ENCODE results near the gene HSP90B1. TPM values are rescaled to one million over a fixed set of nuclear protein-coding genes. Genes with fewer than 3 reads are reported as not detected.
A peak's percentile ranks its signal among the peaks of the same experiment; 100 is the strongest.

Gene HSP90B1
- total and polyA plus RNA-seq, 2 donors from 2014 or later: 521 to 806 TPM

GRCh38 chr12:103960616-103961227 lies 30.5 kb downstream of the HSP90B1 start:
- Histone ChIP-seq H3K36me3 (ENCODE audit: control insufficient read depth in 2 of 3, insufficient read depth in 3 of 3, low read length in 3 of 3) (no peaks in the 10 kb centered on the region), H3K27me3 (ENCODE audit: control insufficient read depth, insufficient read depth, low read length) (no peaks in the 10 kb centered on the region), H3K9me3 (ENCODE audit: control insufficient read depth in 2 of 3, insufficient read depth in 1 of 3, low read length in 3 of 3) (no peaks in the 10 kb centered on the region), H3K4me1 (ENCODE audit: control insufficient read depth in 2 of 3, insufficient read depth in 2 of 3, low read depth in 1 of 3, low read length in 3 of 3) (peaks cover 5 to 13% (median 10%) of the 10 kb centered on the region in 3 donors), H3K27ac (ENCODE audit: low read depth in 2 of 2, low read length in 2 of 2) (no peak overlapping the region), H3K4me3 (ENCODE audit: low read length in 3 of 3) (no peak overlapping the region), H3K9ac (ENCODE audit: low read length in 3 of 3) (no peak overlapping the region)
- TF ChIP-seq, protein P1, sequence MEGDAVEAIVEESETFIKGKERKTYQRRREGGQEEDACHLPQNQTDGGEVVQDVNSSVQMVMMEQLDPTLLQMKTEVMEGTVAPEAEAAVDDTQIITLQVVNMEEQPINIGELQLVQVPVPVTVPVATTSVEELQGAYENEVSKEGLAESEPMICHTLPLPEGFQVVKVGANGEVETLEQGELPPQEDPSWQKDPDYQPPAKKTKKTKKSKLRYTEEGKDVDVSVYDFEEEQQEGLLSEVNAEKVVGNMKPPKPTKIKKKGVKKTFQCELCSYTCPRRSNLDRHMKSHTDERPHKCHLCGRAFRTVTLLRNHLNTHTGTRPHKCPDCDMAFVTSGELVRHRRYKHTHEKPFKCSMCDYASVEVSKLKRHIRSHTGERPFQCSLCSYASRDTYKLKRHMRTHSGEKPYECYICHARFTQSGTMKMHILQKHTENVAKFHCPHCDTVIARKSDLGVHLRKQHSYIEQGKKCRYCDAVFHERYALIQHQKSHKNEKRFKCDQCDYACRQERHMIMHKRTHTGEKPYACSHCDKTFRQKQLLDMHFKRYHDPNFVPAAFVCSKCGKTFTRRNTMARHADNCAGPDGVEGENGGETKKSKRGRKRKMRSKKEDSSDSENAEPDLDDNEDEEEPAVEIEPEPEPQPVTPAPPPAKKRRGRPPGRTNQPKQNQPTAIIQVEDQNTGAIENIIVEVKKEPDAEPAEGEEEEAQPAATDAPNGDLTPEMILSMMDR (IDR thresholded peaks at IDR 0.05; ENCODE audit: borderline replicate concordance, extremely low read depth, insufficient read depth): no peak
- FAIRE-seq: no peak
- DNase-seq: no peak
- intact Hi-C loops (cut with DNase I): no loop called here

DNA sequence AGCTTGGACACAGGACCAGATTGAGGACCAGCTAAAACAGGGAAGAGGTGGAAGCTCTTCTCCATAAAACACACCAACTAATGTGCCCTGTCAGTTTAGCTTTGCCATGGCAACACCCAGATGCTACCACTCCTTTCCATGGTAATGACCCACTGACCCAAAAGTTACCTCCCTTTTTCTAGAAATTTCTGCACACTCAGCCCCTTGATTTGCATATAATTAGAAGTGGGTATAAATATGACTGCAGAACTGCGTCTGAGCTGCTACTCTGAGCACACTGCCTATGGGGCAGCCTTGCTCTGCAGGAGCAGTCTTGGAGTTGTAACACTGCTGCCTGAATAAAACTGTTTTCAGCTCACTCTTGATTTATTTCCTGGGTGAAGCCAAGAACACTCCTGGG lies 32.3 kb downstream of the HSP90B1 start:
- Histone ChIP-seq H3K9me3 (ENCODE audit: control insufficient read depth in 2 of 3, insufficient read depth in 1 of 3, low read length in 3 of 3) (no peaks in the 10 kb centered on the region), H3K4me3 (ENCODE audit: low read length in 3 of 3) (no peak overlapping the region), H3K36me3 (ENCODE audit: control insufficient read depth in 2 of 3, insufficient read depth in 3 of 3, low read length in 3 of 3) (no peaks in the 10 kb centered on the region), H3K4me1 (ENCODE audit: control insufficient read depth in 2 of 3, insufficient read depth in 2 of 3, low read depth in 1 of 3, low read length in 3 of 3) (peaks cover 0 to 11% (median 5%) of the 10 kb centered on the region in 3 donors), H3K27me3 (ENCODE audit: control insufficient read depth, insufficient read depth, low read length) (no peaks in the 10 kb centered on the region), H3K9ac (ENCODE audit: low read length in 3 of 3) (no peak overlapping the region), H3K27ac (ENCODE audit: low read depth in 2 of 2, low read length in 2 of 2) (no peak overlapping the region)
- no peak for FAIRE-seq
- TF ChIP-seq, protein P1 (IDR thresholded peaks at IDR 0.05; ENCODE audit: borderline replicate concordance, extremely low read depth, insufficient read depth): no peak
- intact Hi-C loops (cut with DNase I): no loop called here
- DNase-seq: peak in 1 of 5 donors; percentile 7

DNA sequence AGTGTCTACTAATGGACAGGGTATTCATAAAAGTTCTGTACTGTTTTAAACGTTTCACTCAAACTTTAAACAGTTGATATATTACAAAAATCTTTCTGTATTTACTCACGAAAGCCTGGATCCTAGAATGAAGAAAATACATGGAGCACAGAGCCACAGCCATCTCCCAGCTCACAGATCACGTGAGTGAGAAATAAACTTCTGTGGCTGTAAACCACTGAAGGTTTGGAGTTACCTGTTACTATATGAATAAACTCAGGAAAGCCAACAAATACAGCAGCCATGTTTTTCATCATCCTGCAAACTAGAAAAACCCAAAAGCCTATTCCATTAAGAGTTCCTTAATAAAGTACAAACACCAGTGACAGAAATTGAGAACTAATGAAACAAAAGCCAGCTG lies 34.6 kb downstream of the HSP90B1 start:
- TF ChIP-seq, protein P1 (IDR thresholded peaks at IDR 0.05; ENCODE audit: borderline replicate concordance, extremely low read depth, insufficient read depth): no peak
- Histone ChIP-seq H3K27ac (ENCODE audit: low read depth in 2 of 2, low read length in 2 of 2) (peak overlapping the region; percentile 64 to 93), H3K4me1 (ENCODE audit: control insufficient read depth in 2 of 3, insufficient read depth in 2 of 3, low read depth in 1 of 3, low read length in 3 of 3) (peaks cover 0 to 17% (median 10%) of the 10 kb centered on the region in 3 donors), H3K9me3 (ENCODE audit: control insufficient read depth in 2 of 3, insufficient read depth in 1 of 3, low read length in 3 of 3) (no peaks in the 10 kb centered on the region), H3K27me3 (ENCODE audit: control insufficient read depth, insufficient read depth, low read length) (no peaks in the 10 kb centered on the region), H3K36me3 (ENCODE audit: control insufficient read depth in 2 of 3, insufficient read depth in 3 of 3, low read length in 3 of 3) (peaks cover 0 to 2% (median 0%) of the 10 kb centered on the region in 3 donors), H3K4me3 (ENCODE audit: low read length in 3 of 3) (peak overlapping the region; percentile 83 to 100 (median 84)), H3K9ac (ENCODE audit: low read length in 3 of 3) (peak overlapping the region; percentile 76 to 100 (median 93))
- FAIRE-seq: no peak
- peak in 1 of 5 donors; percentile 26 for DNase-seq
- intact Hi-C loops (cut with DNase I): no loop called here
